PC-9 (cell line): ENCODE results near the gene RNF187. TPM values are rescaled to one million over a fixed set of nuclear protein-coding genes. Genes with fewer than 3 reads are reported as not detected.

Experiments
- BruUV-seq: library from RNA; stranded (reverse); fragments of 400-500 nt; replicated peaks from 2 replicates; lab custom pipeline; 2021; lab: Mats Ljungman, UMichigan
- CTCF ChIA-PET: fragments of 300-600 bp; sonication (Branson Sonifier 250); formaldehyde crosslinking; loops from one replicate; lab custom pipeline; 2022; ENCODE audit warnings: antibody characterized with exemption; lab: Charles Lee
- POLR2A ChIA-PET: fragments of 300-600 bp; sonication (Branson Sonifier 250); formaldehyde crosslinking; loops from one replicate; lab custom pipeline; 2022; ENCODE audit warnings: antibody characterized with exemption; ENCODE audit not compliant: unreplicated experiment; lab: Charles Lee
- DNase-seq, 2 experiments: peaks; one replicate each; pipeline versions ENCODE4 v3.0.0 to v3.0.0-alpha.2; 2015 to 2022; ENCODE audit warnings: mixed read lengths in 1 of 2
- H2AFZ ChIP-seq: fragments of 200-600 bp; sonication (generic); 2 replicates; pipeline ENCODE4 v1.8.1; 2017; ENCODE audit warnings: antibody characterized with exemption
- H3F3A ChIP-seq: fragments of 200-600 bp; sonication (generic); 2 replicates; pipeline ENCODE4 v1.8.1; 2017; ENCODE audit warnings: antibody characterized with exemption, mild to moderate bottlenecking, low read depth; ENCODE audit not compliant: insufficient read depth
- H3K27ac ChIP-seq: fragments of 200-600 bp; sonication (generic); 2 replicates; pipeline ENCODE4 v1.6.1; 2016; ENCODE audit warnings: mixed run types
- H3K27me3 ChIP-seq: fragments of 200-600 bp; sonication (generic); 2 replicates; pipeline ENCODE4 v1.6.1; 2016; ENCODE audit warnings: low read depth, mixed run types; ENCODE audit not compliant: insufficient read depth
- H3K36me3 ChIP-seq: fragments of 200-600 bp; sonication (generic); 2 replicates; pipeline ENCODE4 v1.6.1; 2016; ENCODE audit warnings: low read depth, mixed run types
- H3K4me1 ChIP-seq: fragments of 200-600 bp; sonication (generic); replicated peaks from 2 replicates; pipeline ENCODE4 v1.6.1; 2016; ENCODE audit warnings: mixed run types; ENCODE audit not compliant: insufficient read depth
- H3K4me2 ChIP-seq: fragments of 200-600 bp; sonication (generic); 2 replicates; pipeline ENCODE4 v1.6.1; 2017; ENCODE audit warnings: mixed run types
- H3K4me3 ChIP-seq: fragments of 200-600 bp; sonication (generic); 2 replicates; pipeline ENCODE4 v1.6.1; 2016; ENCODE audit warnings: mixed run types
- H3K79me2 ChIP-seq: fragments of 200-600 bp; sonication (generic); 2 replicates; pipeline ENCODE4 v1.6.1; 2017; ENCODE audit warnings: low read depth, mixed run types
- H3K9me2 ChIP-seq: fragments of 200-600 bp; sonication (generic); 2 replicates; pipeline ENCODE4 v1.8.1; 2017; ENCODE audit warnings: mild to moderate bottlenecking; ENCODE audit not compliant: insufficient read depth
- H3K9me3 ChIP-seq: fragments of 200-600 bp; sonication (generic); 2 replicates; pipeline ENCODE4 v1.8.1; 2016; ENCODE audit warnings: low read depth; ENCODE audit not compliant: insufficient read depth
- H4K20me1 ChIP-seq: fragments of 200-600 bp; sonication (generic); 2 replicates; pipeline ENCODE4 v1.8.1; 2017; ENCODE audit not compliant: insufficient read depth
- EZH2 ChIP-seq: fragments of 200-600 bp; sonication (generic); IDR thresholded peaks from 2 replicates; pipeline ENCODE4 v1.8.0; 2017; ENCODE audit warnings: antibody characterized with exemption, low read depth
- intact Hi-C: fragments of 100-400 bp; cut with micrococcal nuclease; formaldehyde crosslinking; loops from one replicate; pipeline ENCODE4 v1.10.0; 2022; ENCODE audit not compliant: unreplicated experiment
- total RNA-seq: library from RNA; stranded (reverse); gene quantifications from 2 replicates; pipeline ENCODE4 v1.2.3, GENCODE V29; 2021
- TF ChIP-seq, protein P1 (sequence below): fragments of 200-600 bp; sonication (generic); conservative IDR thresholded peaks from 2 replicates; pipeline ENCODE4 v1.6.1; 2017; ENCODE audit warnings: mixed run types, antibody characterized with exemption, mild to moderate bottlenecking, moderate library complexity

RNF187 gene
- total RNA-seq, 1 experiment from 2014 or later: 182 TPM

GRCh38 chr1:228514421-228514820 is 27.2 kb downstream of the RNF187 start:
- no peak for DNase-seq
- Histone ChIP-seq H3K27ac (no peak overlapping the region), H3F3A (no peaks in the 10 kb centered on the region), H3K27me3 (0 out of 2 replicates have a peak, but pooled peaks cover 19% of the 10 kb centered on the region), H4K20me1 (no peaks in the 10 kb centered on the region), H3K9me2 (no peaks in the 10 kb centered on the region), H3K4me1 (no peaks in the 10 kb centered on the region), H3K4me2 (no peak overlapping the region), H3K4me3 (no peak overlapping the region), H3K9me3 (no peaks in the 10 kb centered on the region), H3K79me2 (no peaks in the 10 kb centered on the region), H2AFZ (no peak overlapping the region), H3K36me3 (no peaks in the 10 kb centered on the region)
- intact Hi-C loops: loop anchor here (2.0 kb wide), 1 partner anchor 1034 kb away; no protein-coding TSS in a partner anchor
- BruUV-seq: no TSS peak
- POLR2A ChIA-PET: no interaction called here
- TF ChIP-seq, protein P1, sequence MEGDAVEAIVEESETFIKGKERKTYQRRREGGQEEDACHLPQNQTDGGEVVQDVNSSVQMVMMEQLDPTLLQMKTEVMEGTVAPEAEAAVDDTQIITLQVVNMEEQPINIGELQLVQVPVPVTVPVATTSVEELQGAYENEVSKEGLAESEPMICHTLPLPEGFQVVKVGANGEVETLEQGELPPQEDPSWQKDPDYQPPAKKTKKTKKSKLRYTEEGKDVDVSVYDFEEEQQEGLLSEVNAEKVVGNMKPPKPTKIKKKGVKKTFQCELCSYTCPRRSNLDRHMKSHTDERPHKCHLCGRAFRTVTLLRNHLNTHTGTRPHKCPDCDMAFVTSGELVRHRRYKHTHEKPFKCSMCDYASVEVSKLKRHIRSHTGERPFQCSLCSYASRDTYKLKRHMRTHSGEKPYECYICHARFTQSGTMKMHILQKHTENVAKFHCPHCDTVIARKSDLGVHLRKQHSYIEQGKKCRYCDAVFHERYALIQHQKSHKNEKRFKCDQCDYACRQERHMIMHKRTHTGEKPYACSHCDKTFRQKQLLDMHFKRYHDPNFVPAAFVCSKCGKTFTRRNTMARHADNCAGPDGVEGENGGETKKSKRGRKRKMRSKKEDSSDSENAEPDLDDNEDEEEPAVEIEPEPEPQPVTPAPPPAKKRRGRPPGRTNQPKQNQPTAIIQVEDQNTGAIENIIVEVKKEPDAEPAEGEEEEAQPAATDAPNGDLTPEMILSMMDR: no peak
- no peak for TF ChIP-seq EZH2
- CTCF ChIA-PET: interaction anchor here (0.6 kb wide), 1 partner anchor 43 kb away, joined by 13 read pairs; no protein-coding TSS in a partner anchor

GRCh38 chr1:228515200-228515834 is 28.1 kb downstream of the RNF187 start:
- TF ChIP-seq, protein P1: peak; percentile 87
- TF ChIP-seq EZH2: no peak
- DNase-seq: peak in 1 of 2 experiments; percentile 46
- intact Hi-C loops: loop anchor here (1.0 to 5.0 kb wide), 7 partner anchors 137 to 1035 kb away; no protein-coding TSS in a partner anchor
- Histone ChIP-seq H3K79me2 (no peaks in the 10 kb centered on the region), H3K27ac (no peak overlapping the region), H3F3A (no peaks in the 10 kb centered on the region), H4K20me1 (no peaks in the 10 kb centered on the region), H3K36me3 (no peaks in the 10 kb centered on the region), H3K9me3 (no peaks in the 10 kb centered on the region), H3K4me3 (no peak overlapping the region), H3K4me2 (no peak overlapping the region), H3K4me1 (no peaks in the 10 kb centered on the region), H3K27me3 (peaks cover 27% of the 10 kb centered on the region), H2AFZ (no peak overlapping the region), H3K9me2 (no peaks in the 10 kb centered on the region)
- ChIA-PET CTCF (interaction anchor here (0.6 kb wide), 1 partner anchor 44 kb away, joined by 13 read pairs; no protein-coding TSS in a partner anchor), POLR2A (interaction anchor here (0.5 kb wide), 1 partner anchor 286 kb away, joined by 8 read pairs; no protein-coding TSS in a partner anchor)
- BruUV-seq: no TSS peak

GRCh38 chr1:228517655-228518054 is 30.5 kb downstream of the RNF187 start:
- Histone ChIP-seq H3K9me2 (no peaks in the 10 kb centered on the region), H3K36me3 (no peaks in the 10 kb centered on the region), H3F3A (no peaks in the 10 kb centered on the region), H3K27ac (no peak overlapping the region), H3K79me2 (no peaks in the 10 kb centered on the region), H3K9me3 (no peaks in the 10 kb centered on the region), H3K4me3 (no peak overlapping the region), H3K4me2 (no peak overlapping the region), H2AFZ (no peak overlapping the region), H3K27me3 (peaks cover 28% of the 10 kb centered on the region), H3K4me1 (no peaks in the 10 kb centered on the region), H4K20me1 (no peaks in the 10 kb centered on the region)
- no peak for TF ChIP-seq EZH2
- TF ChIP-seq, protein P1: no peak
- ChIA-PET POLR2A (no interaction called here), CTCF (no interaction called here)
- DNase-seq: no peak
- no TSS peak for BruUV-seq
- intact Hi-C loops: loop anchor here (5.0 kb wide), 2 partner anchors 250 to 305 kb away; no protein-coding TSS in a partner anchor
